Trophoblast cell (in vitro differentiated cells and primary cell): ENCODE measurements around the gene REEP6.

Source experiments
- DNase-seq, 2 donors: peaks; one replicate each; pipeline ENCODE4 v3.0.0-alpha.2; 2016
- H2AFZ ChIP-seq: 2 replicates; pipeline ENCODE4 v1.6.1; 2013; ENCODE audit warnings: low read length, moderate library complexity, mild to moderate bottlenecking; ENCODE audit not compliant: insufficient read depth, poor library complexity
- H2AK5ac ChIP-seq: 2 replicates; pipeline ENCODE4 v1.6.1; 2013; ENCODE audit warnings: mild to moderate bottlenecking, low read length
- H2BK120ac ChIP-seq: 2 replicates; pipeline ENCODE4 v1.6.1; 2013; ENCODE audit warnings: low read length, mild to moderate bottlenecking, moderate library complexity; ENCODE audit not compliant: insufficient read depth, poor library complexity
- H2BK12ac ChIP-seq: 2 replicates; pipeline ENCODE4 v1.6.1; 2013; ENCODE audit warnings: mild to moderate bottlenecking, low read length, moderate library complexity
- H2BK5ac ChIP-seq: 2 replicates; pipeline ENCODE4 v1.6.1; 2013; ENCODE audit warnings: low read length, low read depth, moderate library complexity, mild to moderate bottlenecking; ENCODE audit not compliant: poor library complexity
- H3K14ac ChIP-seq: 2 replicates; pipeline ENCODE4 v1.6.1; 2013; ENCODE audit warnings: mild to moderate bottlenecking, low read length
- H3K18ac ChIP-seq: 2 replicates; pipeline ENCODE4 v1.6.1; 2013; ENCODE audit warnings: mild to moderate bottlenecking, low read length
- H3K23ac ChIP-seq: 2 replicates; pipeline ENCODE4 v1.6.1; 2013; ENCODE audit warnings: low read length
- H3K27ac ChIP-seq: 2 replicates; pipeline ENCODE4 v1.5.1; 2013; ENCODE audit warnings: low read depth, mild to moderate bottlenecking, inconsistent platforms, low read length, moderate library complexity
- H3K27me3 ChIP-seq: 2 replicates; pipeline ENCODE4 v1.6.1; 2013; ENCODE audit warnings: inconsistent platforms, mild to moderate bottlenecking, low read length, moderate library complexity; ENCODE audit not compliant: insufficient read depth
- H3K36me3 ChIP-seq, 2 experiments: 1 replicate in 1 of 2; 2 replicates in 1 of 2; pipeline ENCODE4 v1.6.1; 2013; ENCODE audit warnings: low read length in 2 of 2, mild to moderate bottlenecking in 2 of 2, moderate library complexity in 1 of 2; ENCODE audit not compliant: insufficient read depth in 2 of 2, control insufficient read depth in 1 of 2
- H3K4ac ChIP-seq: 2 replicates; pipeline ENCODE4 v1.6.1; 2013; ENCODE audit warnings: low read depth, mild to moderate bottlenecking, low read length, moderate library complexity
- H3K4me1 ChIP-seq, 2 experiments: 1 replicate in 1 of 2; 2 replicates in 1 of 2; pipeline ENCODE4 v1.6.1; 2013; ENCODE audit warnings: low read length in 2 of 2, mild to moderate bottlenecking in 2 of 2, moderate library complexity in 1 of 2; ENCODE audit not compliant: insufficient read depth in 2 of 2, control insufficient read depth in 1 of 2
- H3K4me2 ChIP-seq: 2 replicates; pipeline ENCODE4 v1.6.1; 2013; ENCODE audit warnings: inconsistent platforms, mild to moderate bottlenecking, low read length, moderate library complexity
- H3K4me3 ChIP-seq: 2 replicates; pipeline ENCODE4 v1.5.1; 2013; ENCODE audit warnings: mild to moderate bottlenecking, low read depth, low read length, inconsistent platforms
- H3K79me1 ChIP-seq: one replicate; pipeline ENCODE4 v1.6.1; 2013; ENCODE audit warnings: low read length
- H3K79me2 ChIP-seq: 2 replicates; pipeline ENCODE4 v1.6.1; 2013; ENCODE audit warnings: low read length, mild to moderate bottlenecking; ENCODE audit not compliant: control insufficient read depth, insufficient read depth, poor library complexity
- H3K9ac ChIP-seq: 2 replicates; pipeline ENCODE4 v1.6.1; 2013; ENCODE audit warnings: mild to moderate bottlenecking, low read length
- H3K9me3 ChIP-seq: 2 replicates; pipeline ENCODE4 v1.6.1; 2013; ENCODE audit warnings: low read depth, mild to moderate bottlenecking, control low read depth, inconsistent platforms, low read length; ENCODE audit not compliant: insufficient read depth
- H4K12ac ChIP-seq: 2 replicates; pipeline ENCODE4 v1.6.1; 2013; ENCODE audit warnings: low read depth, mild to moderate bottlenecking, low read length, moderate library complexity
- H4K8ac ChIP-seq: 2 replicates; pipeline ENCODE4 v1.6.1; 2013; ENCODE audit warnings: low read depth, mild to moderate bottlenecking, low read length, moderate library complexity
- H4K91ac ChIP-seq: one replicate; pipeline ENCODE4 v1.6.1; 2013; ENCODE audit warnings: low read depth, mild to moderate bottlenecking, low read length, moderate library complexity
- WGBS: extraction: QIAGEN DNeasy Blood & Tissue Kit; methylation state at CpG from one replicate; pipeline ENCODE4 v1.1.7; 2013; ENCODE audit warnings: missing lambda C conversion rate; ENCODE audit not compliant: insufficient read length, insufficient coverage; ENCODE audit errors: extremely low coverage; 5-methylcytosine and 5-hydroxymethylcytosine counted together

The REEP6 gene

DNA sequence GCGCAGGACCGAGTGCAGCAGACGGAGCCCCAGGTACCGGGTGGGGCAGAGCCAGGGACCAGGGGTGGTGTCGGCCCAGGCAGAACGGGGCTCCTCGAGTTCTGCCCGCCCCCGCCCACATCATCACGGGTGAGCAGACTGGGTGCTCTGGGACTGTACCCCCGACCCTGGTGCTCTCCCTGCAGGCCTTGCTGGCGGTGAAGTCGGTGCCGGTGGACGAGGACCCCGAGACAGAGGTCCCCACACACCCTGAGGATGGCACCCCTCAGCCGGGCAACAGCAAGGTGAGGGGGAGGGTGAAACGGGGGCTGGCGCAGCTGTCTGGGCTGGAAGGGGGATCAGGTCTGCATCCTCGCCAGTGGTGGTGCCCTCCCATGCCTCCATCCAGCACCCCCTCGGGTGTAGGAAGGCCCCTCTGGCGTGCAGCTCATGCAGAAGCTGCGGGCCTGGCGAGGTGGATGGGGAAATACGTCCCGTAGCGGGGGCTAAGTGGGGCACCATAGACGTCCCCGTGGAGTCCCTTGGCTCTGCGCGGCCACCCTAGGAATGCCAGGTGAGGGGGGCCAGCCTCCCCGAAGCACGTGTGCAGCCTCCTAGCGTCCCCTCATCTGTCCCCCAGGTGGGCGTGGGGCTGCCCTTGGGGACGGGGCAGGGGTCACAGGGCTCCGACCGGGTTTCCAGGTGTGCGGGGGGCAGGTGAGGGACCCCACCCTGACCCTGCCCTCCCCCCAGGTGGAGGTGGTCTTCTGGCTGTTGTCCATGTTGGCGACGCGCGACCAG is 34.7 kb upstream of the REEP6 start:
- no peak overlapping the region for H2BK120ac ChIP-seq
- no peak overlapping the region for H3K4me2 ChIP-seq
- peaks cover 3 to 5% of the 10 kb centered on the region in 2 experiments for H3K36me3 ChIP-seq
- no peak overlapping the region for H4K12ac ChIP-seq
- peaks cover 17% of the 10 kb centered on the region for H3K9me3 ChIP-seq
- no peak overlapping the region for H2BK12ac ChIP-seq
- no peaks in the 10 kb centered on the region for H3K79me2 ChIP-seq
- H4K8ac ChIP-seq, result no peak overlapping the region
- peaks cover 12% of the 10 kb centered on the region for H3K27me3 ChIP-seq
- WGBS, result no CpG with 5 or more reads among the region's 43 CpGs
- no peak overlapping the region for H2BK5ac ChIP-seq
- no peaks in the 10 kb centered on the region for H3K79me1 ChIP-seq
- H2AK5ac ChIP-seq, result no peak overlapping the region
- H3K9ac ChIP-seq, result no peak overlapping the region
- no peak overlapping the region for H3K14ac ChIP-seq
- no peak overlapping the region for H3K4me3 ChIP-seq
- no peak overlapping the region for H3K4ac ChIP-seq
- H3K23ac ChIP-seq, result no peak overlapping the region
- DNase-seq, result no peak
- no peak overlapping the region for H3K18ac ChIP-seq
- H3K4me1 ChIP-seq, result no peaks in the 10 kb centered on the region
- H3K27ac ChIP-seq, result no peak overlapping the region
- H2AFZ ChIP-seq, result no peak overlapping the region
- no peak overlapping the region for H4K91ac ChIP-seq

DNA sequence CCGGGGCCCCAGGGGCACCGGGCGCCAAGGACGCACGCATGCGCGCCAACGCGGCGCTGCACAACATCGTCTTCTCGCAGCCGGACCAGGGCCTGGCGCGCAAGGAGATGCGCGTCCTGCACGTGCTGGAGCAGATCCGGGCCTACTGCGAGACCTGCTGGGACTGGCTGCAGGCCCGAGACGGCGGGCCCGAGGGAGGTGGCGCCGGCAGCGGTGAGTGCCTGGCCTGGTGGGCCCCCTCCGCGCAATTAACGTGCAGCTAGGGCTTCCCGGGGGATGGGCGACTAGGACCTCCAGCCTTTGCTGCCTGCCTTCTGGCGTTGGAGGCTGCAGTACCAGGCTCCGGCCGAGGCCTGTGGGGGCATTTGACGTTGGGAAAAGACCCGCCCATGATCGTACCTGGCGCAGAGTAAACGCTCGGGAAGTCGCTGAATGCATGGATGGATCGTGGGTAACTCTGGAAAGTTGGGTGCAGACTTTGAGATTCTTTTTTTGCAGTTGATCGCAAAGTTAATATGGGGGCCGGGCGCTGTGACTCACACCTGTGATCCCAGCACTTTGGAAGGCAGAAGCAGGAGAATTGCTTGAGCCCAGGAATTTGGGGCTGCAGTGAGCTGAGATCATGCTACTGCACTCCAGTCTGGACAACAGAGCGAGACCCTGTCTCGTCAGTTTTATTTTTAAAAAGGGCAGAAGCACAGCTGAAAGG is 33.8 kb upstream of the REEP6 start:
- Histone ChIP-seq H3K36me3 (peaks cover 3 to 5% of the 10 kb centered on the region in 2 experiments), H2BK5ac (no peak overlapping the region), H3K4ac (no peak overlapping the region), H2BK12ac (no peak overlapping the region), H3K4me1 (no peaks in the 10 kb centered on the region), H3K23ac (no peak overlapping the region), H4K12ac (no peak overlapping the region), H2AFZ (no peak overlapping the region), H3K4me3 (no peak overlapping the region), H3K4me2 (no peak overlapping the region), H3K9ac (no peak overlapping the region), H3K79me1 (no peaks in the 10 kb centered on the region), H3K27ac (no peak overlapping the region), H2BK120ac (no peak overlapping the region), H4K8ac (no peak overlapping the region), H3K27me3 (peaks cover 4% of the 10 kb centered on the region), H3K18ac (no peak overlapping the region), H4K91ac (no peak overlapping the region), H3K9me3 (peaks cover 17% of the 10 kb centered on the region), H3K79me2 (no peaks in the 10 kb centered on the region), H2AK5ac (no peak overlapping the region), H3K14ac (no peak overlapping the region)
- WGBS, result no CpG with 5 or more reads among the region's 48 CpGs
- DNase-seq, result peak in 1 of 2 donors; percentile 33

DNA sequence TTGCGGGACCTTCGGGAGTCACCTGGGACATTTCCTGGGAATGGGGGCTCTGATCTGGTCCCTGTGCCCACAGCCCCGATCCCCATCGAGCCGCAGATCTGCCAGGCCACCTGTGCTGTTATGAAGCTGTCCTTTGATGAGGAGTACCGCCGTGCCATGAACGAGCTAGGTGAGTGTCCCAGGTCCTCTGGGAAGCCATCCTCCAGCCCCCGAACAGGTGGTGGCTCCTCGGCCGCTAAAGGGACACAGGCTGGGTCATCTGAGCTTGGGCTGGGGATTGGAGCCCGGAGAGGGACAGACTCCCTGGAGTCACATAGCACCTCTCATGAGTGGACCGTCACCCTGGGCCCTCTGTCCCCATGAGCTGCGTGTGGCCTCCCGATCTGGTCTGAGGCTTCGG is 33.1 kb upstream of the REEP6 start:
- Histone ChIP-seq H3K27me3 (no peaks in the 10 kb centered on the region), H3K4me2 (no peak overlapping the region), H2BK120ac (no peak overlapping the region), H3K36me3 (peaks cover 3 to 5% of the 10 kb centered on the region in 2 experiments), H3K9ac (no peak overlapping the region), H2BK5ac (no peak overlapping the region), H3K9me3 (peaks cover 15% of the 10 kb centered on the region), H4K8ac (no peak overlapping the region), H3K4me3 (no peak overlapping the region), H3K79me1 (no peaks in the 10 kb centered on the region), H2BK12ac (no peak overlapping the region), H2AFZ (no peak overlapping the region), H3K4me1 (no peaks in the 10 kb centered on the region), H2AK5ac (no peak overlapping the region), H3K23ac (no peak overlapping the region), H4K91ac (no peak overlapping the region), H3K14ac (no peak overlapping the region), H3K27ac (no peak overlapping the region), H3K18ac (no peak overlapping the region), H3K4ac (no peak overlapping the region), H3K79me2 (no peaks in the 10 kb centered on the region), H4K12ac (no peak overlapping the region)
- WGBS, result no CpG with 5 or more reads among the region's 16 CpGs
- no peak for DNase-seq

GRCh38 chr19:1459479-1459878 is 31.5 kb upstream of the REEP6 start:
- H3K18ac ChIP-seq, result no peak overlapping the region
- no peak overlapping the region for H4K12ac ChIP-seq
- no peak overlapping the region for H3K9ac ChIP-seq
- no peaks in the 10 kb centered on the region for H3K79me1 ChIP-seq
- H3K27me3 ChIP-seq, result no peaks in the 10 kb centered on the region
- H2BK5ac ChIP-seq, result no peak overlapping the region
- no peaks in the 10 kb centered on the region for H3K79me2 ChIP-seq
- H2AK5ac ChIP-seq, result no peak overlapping the region
- H4K91ac ChIP-seq, result no peak overlapping the region
- no CpG with 5 or more reads among the region's 9 CpGs for WGBS
- H3K23ac ChIP-seq, result no peak overlapping the region
- no peak overlapping the region for H3K4ac ChIP-seq
- no peak overlapping the region for H3K27ac ChIP-seq
- no peaks in the 10 kb centered on the region for H3K4me1 ChIP-seq
- no peak overlapping the region for H3K14ac ChIP-seq
- peaks cover 3 to 5% of the 10 kb centered on the region in 2 experiments for H3K36me3 ChIP-seq
- H4K8ac ChIP-seq, result no peak overlapping the region
- H2BK12ac ChIP-seq, result no peak overlapping the region
- peaks cover 14% of the 10 kb centered on the region for H3K9me3 ChIP-seq
- no peak for DNase-seq
- H2AFZ ChIP-seq, result no peak overlapping the region
- no peak overlapping the region for H3K4me2 ChIP-seq
- H2BK120ac ChIP-seq, result no peak overlapping the region
- H3K4me3 ChIP-seq, result no peak overlapping the region
